HG03575 (cell line): ENCODE results near the gene HOXA7.

Experiments used
- ATAC-seq: cut with Tn5 transposase; IDR thresholded peaks from one replicate; pipeline ENCODE4 v1.9.1; 2021; ENCODE audit not compliant: unreplicated experiment, insufficient number of reproducible peaks, low FRiP score; ENCODE audit errors: extremely low read depth

Gene HOXA7

GRCh38 chr7:27156508-27156898, at the start of gene HOXA7:
Gene HOXA7, minus strand, starts transcription at chr7:27156675. Its CDS starts 130 bp downstream, at chr7:27156545.
- ATAC-seq: no peak

- ATAC-seq: no peak
These were observed 49.1 kb upstream of the HOXA7 start for GRCh38 chr7:27205325-27206280.

DNA sequence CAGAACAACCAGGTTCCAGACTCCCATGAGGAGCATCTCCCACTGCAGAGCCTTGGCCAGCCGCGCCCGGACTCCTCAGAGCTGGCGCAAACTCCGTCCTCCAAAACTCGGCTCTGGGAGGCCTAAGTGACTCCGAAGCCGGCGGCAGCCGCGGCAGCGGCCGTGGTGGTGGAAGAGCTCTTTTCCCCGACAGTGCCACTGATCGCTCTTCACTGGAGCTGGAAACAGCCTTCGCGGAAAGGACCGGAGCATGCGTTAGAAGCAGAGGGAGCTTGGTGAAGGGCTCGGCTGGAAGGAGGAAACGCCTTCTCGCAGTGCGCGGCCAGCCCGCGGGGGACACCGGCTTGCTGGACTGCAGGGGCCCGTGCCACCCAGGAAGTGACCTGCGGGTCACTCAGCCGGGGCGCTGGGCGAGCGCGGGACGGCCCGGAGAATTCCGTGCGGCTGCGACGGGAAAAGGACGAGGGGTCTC, 48.4 kb upstream of the HOXA7 start:
- ATAC-seq: no peak

GRCh38 chr7:27203964-27204594, 47.6 kb upstream of the HOXA7 start:
- no peak for ATAC-seq

DNA sequence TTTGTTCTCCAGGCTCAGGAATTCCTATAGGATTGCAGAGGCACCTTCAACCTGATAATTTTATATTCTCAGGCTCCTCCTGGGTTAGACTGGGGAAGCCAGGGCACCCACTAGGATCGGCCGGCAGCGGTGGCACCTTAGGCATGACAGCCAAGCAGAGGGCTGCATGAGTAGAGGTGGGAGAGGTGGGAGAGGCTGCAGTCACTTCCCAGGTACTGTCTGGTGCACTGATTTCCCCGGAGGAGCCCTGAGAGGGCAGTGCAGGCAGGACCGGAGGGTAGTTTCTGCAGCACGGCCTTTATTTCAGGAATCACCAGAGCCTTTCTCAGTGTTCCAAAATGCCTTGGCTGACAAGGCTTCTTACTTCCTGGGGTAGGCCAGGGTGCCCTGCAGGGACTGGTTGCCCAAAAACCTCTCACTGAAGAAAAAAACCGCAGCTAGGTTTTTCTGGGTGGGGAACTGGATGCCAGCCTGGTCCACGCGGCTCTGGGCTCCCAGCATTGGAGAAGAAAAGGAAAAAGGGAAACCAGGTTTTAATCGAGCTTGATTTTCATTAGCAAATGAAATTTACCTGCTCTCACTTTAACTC, 47.0 kb upstream of the HOXA7 start:
- no peak for ATAC-seq

- no peak for ATAC-seq
These were observed 46.3 kb upstream of the HOXA7 start for GRCh38 chr7:27202862-27203134.

GRCh38 chr7:27202018-27202861, 45.8 kb upstream of the HOXA7 start:
- ATAC-seq: no peak

GRCh38 chr7:27201580-27202017, 45.1 kb upstream of the HOXA7 start:
- no peak for ATAC-seq

- ATAC-seq: no peak
These were observed 44.5 kb upstream of the HOXA7 start for GRCh38 chr7:27200761-27201579.

GRCh38 chr7:27199849-27200760, 43.6 kb upstream of the HOXA7 start, which contains the start of gene HOXA13:
Gene HOXA13, minus strand, starts transcription at chr7:27200091. Its CDS starts 14 bp downstream, at chr7:27200077.
- ATAC-seq: no peak

DNA sequence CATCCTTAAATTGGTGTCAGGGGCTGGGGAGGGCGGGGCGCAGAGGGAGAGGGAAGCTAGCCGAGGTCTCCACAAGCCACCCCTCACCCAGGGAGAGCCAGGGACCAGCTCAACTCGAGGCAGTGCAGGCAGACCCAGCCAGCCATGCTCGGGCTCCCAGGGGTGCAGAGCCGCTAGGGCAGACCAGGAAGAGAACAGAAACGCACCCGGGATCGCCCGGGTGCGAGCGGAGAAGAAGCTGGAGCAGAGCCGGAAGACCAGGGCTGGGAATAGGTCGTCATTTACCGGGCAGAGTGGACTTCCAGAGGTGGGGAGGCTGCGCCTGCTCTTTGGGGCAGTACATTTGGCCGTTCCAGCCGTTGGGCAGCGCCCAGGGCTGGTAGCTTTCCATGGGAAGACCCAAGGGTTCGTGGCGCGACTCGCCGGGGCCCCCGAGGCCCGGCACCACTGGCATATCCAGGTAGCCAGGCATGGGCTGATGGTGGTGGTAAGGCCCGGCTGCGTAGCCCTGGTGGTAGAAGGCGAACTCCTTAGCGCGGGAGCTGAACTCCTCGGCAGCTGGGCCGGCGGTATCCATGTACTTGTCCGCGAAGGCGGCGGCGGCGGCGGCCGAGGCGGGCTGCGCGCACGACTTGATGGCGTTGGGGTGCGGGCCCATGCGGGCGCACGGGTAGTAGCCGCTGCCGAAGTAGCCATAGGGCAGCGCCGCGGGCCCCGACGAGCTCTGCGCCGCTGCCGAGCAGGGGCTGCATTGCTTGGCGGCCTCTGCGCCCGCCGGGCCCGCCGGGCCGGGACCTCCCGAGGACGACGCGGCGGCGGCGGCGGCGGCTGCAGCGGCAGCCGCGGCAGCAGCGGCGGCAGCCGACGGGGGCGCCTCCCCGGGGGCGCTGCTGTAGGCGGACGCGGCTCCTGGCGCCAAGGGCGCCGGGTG, 42.7 kb upstream of the HOXA7 start:
- ATAC-seq: no peak

GRCh38 chr7:27198138-27198841, 41.8 kb upstream of the HOXA7 start:
- no peak for ATAC-seq

DNA sequence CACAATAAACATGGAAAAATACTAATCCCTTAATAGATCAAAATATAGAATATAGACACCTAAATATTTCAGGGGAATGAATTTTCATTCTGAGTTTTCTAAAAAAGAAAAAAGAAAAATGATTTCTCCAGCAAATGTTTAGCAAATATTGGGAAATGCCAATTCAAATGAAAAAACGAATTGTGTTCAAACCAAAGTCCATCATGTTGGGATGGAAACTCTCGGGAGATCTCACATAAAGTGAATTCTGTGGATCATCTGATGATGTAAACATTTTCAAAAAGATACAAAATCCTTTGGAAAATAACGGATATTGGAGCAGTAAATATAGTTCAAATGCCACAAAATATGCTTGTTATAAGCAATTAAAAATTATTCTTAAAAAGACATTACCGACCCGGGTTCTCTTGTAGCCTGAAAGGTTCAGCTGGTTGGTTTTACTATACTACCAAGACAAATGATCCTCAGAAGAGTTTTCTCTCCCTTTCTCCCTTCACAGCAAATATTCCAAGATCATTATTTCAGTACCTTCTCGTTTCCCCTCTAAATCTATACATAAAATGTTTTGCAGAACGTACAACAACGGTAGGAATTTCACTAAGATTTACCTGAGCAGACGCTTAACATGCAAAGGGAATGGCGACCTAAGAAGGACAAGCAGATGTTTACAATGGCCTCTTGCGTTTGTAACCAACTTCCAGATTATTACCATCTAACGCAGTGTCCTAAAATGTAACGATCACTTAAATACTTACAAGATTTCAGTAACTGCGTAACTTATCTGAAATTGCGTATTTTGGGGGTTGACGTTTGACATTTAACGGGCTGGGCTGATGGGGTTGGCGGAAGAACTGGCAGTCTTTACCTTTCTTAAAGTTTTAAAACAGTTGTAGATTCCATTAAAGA, 40.9 kb upstream of the HOXA7 start:
- no peak for ATAC-seq

DNA sequence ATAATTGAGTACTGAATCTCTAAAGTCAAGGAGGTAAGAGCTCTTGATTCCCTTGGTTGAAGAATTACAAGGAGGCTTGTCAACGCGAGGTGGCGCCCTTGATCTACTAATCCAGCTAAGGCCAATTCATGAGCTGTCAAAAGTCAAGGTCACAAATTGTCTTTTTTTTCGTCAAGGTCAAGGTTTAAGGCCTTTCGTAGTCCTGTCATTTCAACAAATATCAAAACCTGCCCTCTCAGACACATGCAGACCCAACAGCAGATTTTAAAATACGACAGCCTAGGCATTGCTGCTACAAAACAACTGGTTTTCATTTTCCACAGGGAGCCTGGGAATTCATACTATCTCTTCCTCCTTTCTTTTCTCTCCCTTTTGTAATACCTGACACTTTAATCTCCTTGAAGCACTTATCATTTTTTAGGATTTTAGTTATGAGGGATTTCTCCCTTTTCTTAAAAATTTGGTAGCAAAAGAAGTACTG, 39.9 kb upstream of the HOXA7 start:
- no peak for ATAC-seq
